Measurements from ENCODE around the gene MGLL.

Gene MGLL

GRCh38 chr3:127743351-127744252, 78.7 kb downstream of the MGLL start:
- Histone ChIP-seq H3K79me2 (ENCODE audit: insufficient read depth, low read depth) (no peaks in the 10 kb centered on the region), H3K27me3 (ENCODE audit: insufficient read depth, low read depth) (no peaks in the 10 kb centered on the region), H4K20me1 (ENCODE audit: insufficient read depth) (no peaks in the 10 kb centered on the region), H3K4me2 (no peak overlapping the region), H2AFZ (ENCODE audit: low read depth) (no peak overlapping the region), H3K27ac (no peak overlapping the region), H3K9ac (no peak overlapping the region), H3K36me3 (ENCODE audit: insufficient read depth) (no peaks in the 10 kb centered on the region), H3K4me1 (ENCODE audit: low read depth, poor library complexity, severe bottlenecking) (peaks cover 46% of the 10 kb centered on the region), H3K4me3 (IDR thresholded peaks at IDR 0.05; ENCODE audit: insufficient read depth, low read depth, low read length) (no peak overlapping the region)
- TF ChIP-seq CTCF (conservative IDR thresholded peaks at IDR 0.05; ENCODE audit: low read depth, low read length) = no peak

GRCh38 chr3:127742580-127742979, 79.7 kb downstream of the MGLL start:
- TF ChIP-seq CTCF (conservative IDR thresholded peaks at IDR 0.05; ENCODE audit: low read depth, low read length) = no peak
- Histone ChIP-seq H3K4me2 (no peak overlapping the region), H4K20me1 (ENCODE audit: insufficient read depth) (no peaks in the 10 kb centered on the region), H3K4me3 (IDR thresholded peaks at IDR 0.05; ENCODE audit: insufficient read depth, low read depth, low read length) (no peak overlapping the region), H3K27me3 (ENCODE audit: insufficient read depth, low read depth) (no peaks in the 10 kb centered on the region), H3K9ac (no peak overlapping the region), H3K4me1 (ENCODE audit: low read depth, poor library complexity, severe bottlenecking) (peaks cover 46% of the 10 kb centered on the region), H3K36me3 (ENCODE audit: insufficient read depth) (no peaks in the 10 kb centered on the region), H3K79me2 (ENCODE audit: insufficient read depth, low read depth) (no peaks in the 10 kb centered on the region), H2AFZ (ENCODE audit: low read depth) (no peak overlapping the region), H3K27ac (no peak overlapping the region)

GRCh38 chr3:127741690-127742089, 80.6 kb downstream of the MGLL start:
- Histone ChIP-seq H3K27ac (no peak overlapping the region), H3K9ac (no peak overlapping the region), H3K79me2 (ENCODE audit: insufficient read depth, low read depth) (no peaks in the 10 kb centered on the region), H3K27me3 (ENCODE audit: insufficient read depth, low read depth) (no peaks in the 10 kb centered on the region), H2AFZ (ENCODE audit: low read depth) (no peak overlapping the region), H3K4me2 (no peak overlapping the region), H4K20me1 (ENCODE audit: insufficient read depth) (no peaks in the 10 kb centered on the region), H3K4me3 (IDR thresholded peaks at IDR 0.05; ENCODE audit: insufficient read depth, low read depth, low read length) (no peak overlapping the region), H3K36me3 (ENCODE audit: insufficient read depth) (no peaks in the 10 kb centered on the region), H3K4me1 (ENCODE audit: low read depth, poor library complexity, severe bottlenecking) (peaks cover 45% of the 10 kb centered on the region)
- no peak for TF ChIP-seq CTCF (conservative IDR thresholded peaks at IDR 0.05; ENCODE audit: low read depth, low read length)

GRCh38 chr3:127741246-127741645, 81.1 kb downstream of the MGLL start:
- Histone ChIP-seq H3K4me2 (no peak overlapping the region), H3K36me3 (ENCODE audit: insufficient read depth) (no peaks in the 10 kb centered on the region), H3K4me3 (IDR thresholded peaks at IDR 0.05; ENCODE audit: insufficient read depth, low read depth, low read length) (no peak overlapping the region), H3K79me2 (ENCODE audit: insufficient read depth, low read depth) (no peaks in the 10 kb centered on the region), H3K9ac (no peak overlapping the region), H3K27me3 (ENCODE audit: insufficient read depth, low read depth) (no peaks in the 10 kb centered on the region), H4K20me1 (ENCODE audit: insufficient read depth) (no peaks in the 10 kb centered on the region), H2AFZ (ENCODE audit: low read depth) (no peak overlapping the region), H3K4me1 (ENCODE audit: low read depth, poor library complexity, severe bottlenecking) (peaks cover 45% of the 10 kb centered on the region), H3K27ac (no peak overlapping the region)
- no peak for TF ChIP-seq CTCF (conservative IDR thresholded peaks at IDR 0.05; ENCODE audit: low read depth, low read length)

Data from KMS-11 (cell line).